Central memory CD8-positive, alpha-beta T cell (primary cell): ENCODE results near the gene LPP.

Experiments used
- ATAC-seq: fragments of 150-1000 bp; cut with Tn5 transposase; replicated peaks from 2 replicates; pipeline ENCODE4 v1.10.0; 2022; ENCODE audit warnings: mild to moderate bottlenecking, moderate FRiP score, moderate number of reproducible peaks; ENCODE audit not compliant: poor library complexity, severe bottlenecking; ENCODE audit errors: extremely low read depth
- DNase-seq, 2 donors: peaks; one replicate each; pipeline ENCODE4 v3.0.0; 2021; ENCODE audit warnings: low spot score in 2 of 2
- H3K27ac Mint-ChIP-seq: one replicate; pipeline ENCODE4 v1.8.0; 2022; ENCODE audit warnings: low read depth, mild to moderate bottlenecking, moderate library complexity, mixed read lengths
- H3K27me3 Mint-ChIP-seq: one replicate; pipeline ENCODE4 v1.8.0; 2022; ENCODE audit warnings: mixed read lengths
- H3K36me3 Mint-ChIP-seq: one replicate; pipeline ENCODE4 v1.8.0; 2022; ENCODE audit warnings: mild to moderate bottlenecking, moderate library complexity, mixed read lengths; ENCODE audit not compliant: insufficient read depth
- H3K4me1 Mint-ChIP-seq: one replicate; pipeline ENCODE4 v1.8.0; 2022; ENCODE audit warnings: mixed read lengths
- H3K4me3 Mint-ChIP-seq: one replicate; pipeline ENCODE4 v1.8.0; 2022; ENCODE audit warnings: mild to moderate bottlenecking, moderate library complexity, mixed read lengths
- H3K9me3 Mint-ChIP-seq: one replicate; pipeline ENCODE4 v1.8.0; 2022; ENCODE audit warnings: mixed read lengths

The LPP gene

DNA sequence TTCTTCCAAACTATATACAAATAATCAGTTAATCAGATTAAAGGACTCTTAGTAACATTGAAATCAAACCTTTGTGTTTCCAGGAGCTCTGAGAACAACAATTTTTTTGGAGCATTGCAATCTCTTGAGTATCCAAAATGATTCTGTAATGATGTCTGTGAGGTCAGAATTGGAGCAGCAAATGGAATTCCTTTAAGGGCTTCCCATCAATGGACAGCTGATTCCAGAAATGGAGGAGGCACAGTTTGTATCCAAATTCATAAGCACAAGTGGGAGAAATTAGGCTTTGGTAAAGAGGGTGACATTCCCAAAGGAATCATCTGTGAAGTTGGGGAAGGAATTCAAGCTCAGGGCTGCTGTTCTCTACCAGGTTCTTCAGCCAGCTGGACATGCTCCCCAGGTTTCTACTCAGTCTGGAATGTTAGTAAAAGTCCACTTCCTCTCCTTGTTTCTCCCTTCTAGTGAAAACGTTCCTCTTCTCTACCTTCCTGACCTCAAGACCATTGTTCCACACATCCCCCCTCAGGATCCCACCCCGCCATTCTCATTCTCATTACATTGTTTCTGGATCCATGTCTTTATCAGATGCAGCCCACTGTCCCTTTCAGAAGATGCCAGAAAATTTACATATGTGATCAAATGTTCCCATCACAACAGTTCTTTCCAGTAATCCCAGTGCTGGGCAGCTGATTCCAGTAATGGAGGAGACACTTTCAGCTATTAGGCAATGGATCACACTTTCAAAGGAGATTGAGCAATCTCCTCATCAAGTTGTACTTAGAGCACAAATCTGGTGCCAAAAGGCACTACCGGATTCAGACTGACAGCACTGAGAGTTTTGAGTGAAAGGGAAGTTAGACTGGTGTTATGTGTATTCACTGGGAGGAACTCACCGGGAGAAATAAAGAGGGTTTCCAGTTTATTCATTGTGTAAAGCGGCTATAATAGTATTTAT lies 626.5 kb downstream of the LPP start:
- H3K4me3 Mint-ChIP-seq: no peak overlapping the region
- no peaks in the 10 kb centered on the region for H3K9me3 Mint-ChIP-seq
- ATAC-seq: no peak
- H3K4me1 Mint-ChIP-seq: peaks cover 8% of the 10 kb centered on the region
- DNase-seq: no peak
- H3K36me3 Mint-ChIP-seq: peaks cover 3% of the 10 kb centered on the region
- no peaks in the 10 kb centered on the region for H3K27me3 Mint-ChIP-seq
- no peak overlapping the region for H3K27ac Mint-ChIP-seq

DNA sequence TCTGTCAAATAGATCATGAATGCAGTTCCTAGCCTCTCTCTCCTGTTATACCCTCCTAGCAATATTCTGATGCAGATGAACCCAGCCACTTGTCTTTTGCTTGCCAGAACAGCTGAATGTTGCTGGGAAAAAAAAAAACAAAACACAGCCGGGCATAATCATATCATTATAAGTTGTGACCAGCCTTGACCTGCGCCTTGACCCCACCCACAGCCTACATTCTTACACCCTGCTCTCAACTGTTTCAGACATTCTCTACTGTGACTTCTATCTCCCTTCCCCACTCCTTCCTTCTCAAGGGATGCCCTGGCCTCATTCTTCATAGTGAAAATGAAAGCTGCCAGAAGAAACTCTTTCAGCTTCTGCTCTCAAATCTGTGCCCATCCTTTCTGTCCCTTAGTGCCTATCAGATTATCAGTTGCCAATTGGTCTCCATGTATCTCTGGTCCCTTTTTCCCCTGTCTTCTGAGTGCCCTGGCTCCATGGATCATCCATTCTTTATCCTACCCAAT lies 628.7 kb downstream of the LPP start:
- no peak overlapping the region for H3K4me3 Mint-ChIP-seq
- no peak for ATAC-seq
- H3K27ac Mint-ChIP-seq: no peak overlapping the region

GRCh38 chr3:188786424-188786823 lies 632.5 kb downstream of the LPP start:
- Mint-ChIP-seq H3K27me3 (no peaks in the 10 kb centered on the region), H3K4me3 (no peak overlapping the region), H3K36me3 (no peaks in the 10 kb centered on the region), H3K4me1 (no peaks in the 10 kb centered on the region), H3K27ac (no peak overlapping the region), H3K9me3 (no peaks in the 10 kb centered on the region)
- ATAC-seq: no peak
- no peak for DNase-seq

More for the DNA sequence above, 628.7 kb downstream of the LPP start:
- no peaks in the 10 kb centered on the region for H3K27me3 Mint-ChIP-seq
- peaks cover 8% of the 10 kb centered on the region for H3K4me1 Mint-ChIP-seq
- no peaks in the 10 kb centered on the region for H3K9me3 Mint-ChIP-seq
- H3K36me3 Mint-ChIP-seq: peaks cover 3% of the 10 kb centered on the region
- DNase-seq: no peak

DNA sequence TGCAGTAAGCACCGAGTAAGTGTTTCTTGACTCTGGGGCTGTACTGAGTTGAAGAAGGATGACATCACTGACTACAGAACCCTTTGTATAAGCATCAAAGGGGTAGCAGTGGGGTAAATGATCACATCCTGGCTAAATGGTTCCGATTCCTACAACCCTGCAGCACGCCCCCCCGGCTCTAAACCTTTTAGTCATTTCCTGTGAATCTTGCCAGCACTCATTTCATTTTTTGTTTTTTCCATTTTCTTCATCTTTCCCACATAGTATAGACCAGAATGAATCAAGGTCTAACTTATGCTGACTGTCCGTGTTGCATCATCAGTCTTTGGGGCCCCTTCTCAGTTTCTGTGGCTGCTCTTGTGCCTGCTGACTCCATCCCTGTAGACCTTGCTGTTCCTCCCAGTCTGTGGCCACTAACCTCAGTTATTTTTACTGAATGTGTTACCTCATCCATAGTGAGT lies 634.7 kb downstream of the LPP start:
- ATAC-seq (peak; percentile 94), DNase-seq (no peak)
- Mint-ChIP-seq H3K9me3 (no peaks in the 10 kb centered on the region), H3K4me3 (no peak overlapping the region), H3K4me1 (no peaks in the 10 kb centered on the region), H3K36me3 (peaks cover 5% of the 10 kb centered on the region), H3K27ac (no peak overlapping the region), H3K27me3 (no peaks in the 10 kb centered on the region)

GRCh38 chr3:188789251-188789650 lies 635.3 kb downstream of the LPP start:
- no peaks in the 10 kb centered on the region for H3K9me3 Mint-ChIP-seq
- H3K27ac Mint-ChIP-seq: no peak overlapping the region
- H3K36me3 Mint-ChIP-seq: peaks cover 5% of the 10 kb centered on the region
- no peak overlapping the region for H3K4me3 Mint-ChIP-seq
- no peak for DNase-seq
- ATAC-seq: no peak
- H3K4me1 Mint-ChIP-seq: no peaks in the 10 kb centered on the region
- no peaks in the 10 kb centered on the region for H3K27me3 Mint-ChIP-seq

DNA sequence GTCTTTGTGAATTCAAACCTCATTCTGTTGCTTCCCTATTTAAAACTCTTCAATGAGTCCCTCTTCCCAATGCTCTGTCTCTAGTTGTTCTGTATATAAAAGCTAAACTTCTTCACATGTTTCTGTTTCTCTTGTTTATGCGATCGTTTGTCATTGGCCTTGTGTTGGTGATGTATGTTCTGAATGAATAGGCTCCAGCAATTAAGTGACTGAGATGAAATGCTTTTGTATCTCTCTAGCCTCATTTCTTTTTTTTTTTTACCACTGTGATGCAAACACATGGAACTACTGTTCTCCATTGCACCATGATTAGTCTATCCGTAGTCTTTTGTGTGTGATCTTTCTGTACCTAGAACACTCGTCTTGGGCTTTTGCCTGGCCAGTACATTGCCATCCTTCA lies 637.4 kb downstream of the LPP start:
- ATAC-seq (no peak), DNase-seq (no peak)
- H3K36me3 Mint-ChIP-seq: peaks cover 5% of the 10 kb centered on the region
- no peak overlapping the region for H3K27ac Mint-ChIP-seq
- H3K27me3 Mint-ChIP-seq: no peaks in the 10 kb centered on the region
- no peaks in the 10 kb centered on the region for H3K4me1 Mint-ChIP-seq
- no peak overlapping the region for H3K4me3 Mint-ChIP-seq
- no peaks in the 10 kb centered on the region for H3K9me3 Mint-ChIP-seq

DNA sequence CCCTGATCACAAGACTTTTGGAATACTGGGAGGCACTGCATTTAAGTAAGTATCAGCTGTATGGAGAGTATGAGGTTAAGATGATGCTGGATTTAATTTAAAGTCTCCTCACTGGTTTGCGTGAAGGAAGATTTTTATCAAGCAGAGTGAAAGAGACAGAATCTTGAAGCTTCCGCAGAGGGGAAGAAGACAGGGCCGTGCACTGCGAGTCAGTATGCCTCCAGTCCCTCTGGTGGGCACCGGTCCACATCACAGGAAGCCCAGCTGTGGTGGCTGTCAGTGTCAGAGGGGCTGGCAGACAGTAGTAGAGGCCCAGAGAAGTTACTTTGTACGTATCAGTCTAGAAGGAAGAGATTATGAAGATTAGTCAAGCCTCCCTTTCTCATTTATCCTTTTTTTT lies 638.8 kb downstream of the LPP start:
- no peaks in the 10 kb centered on the region for H3K27me3 Mint-ChIP-seq
- H3K9me3 Mint-ChIP-seq: no peaks in the 10 kb centered on the region
- no peak overlapping the region for H3K4me3 Mint-ChIP-seq
- DNase-seq: no peak
- H3K27ac Mint-ChIP-seq: peak overlapping the region; percentile 14
- peaks cover 5% of the 10 kb centered on the region for H3K36me3 Mint-ChIP-seq
- no peak for ATAC-seq
- H3K4me1 Mint-ChIP-seq: no peaks in the 10 kb centered on the region

GRCh38 chr3:188796122-188796631 lies 642.2 kb downstream of the LPP start:
- H3K9me3 Mint-ChIP-seq: no peaks in the 10 kb centered on the region
- ATAC-seq (no peak), DNase-seq (no peak)
- no peak overlapping the region for H3K27ac Mint-ChIP-seq
- peaks cover 5% of the 10 kb centered on the region for H3K36me3 Mint-ChIP-seq
- H3K4me1 Mint-ChIP-seq: no peaks in the 10 kb centered on the region
- H3K4me3 Mint-ChIP-seq: no peak overlapping the region
- H3K27me3 Mint-ChIP-seq: no peaks in the 10 kb centered on the region

DNA sequence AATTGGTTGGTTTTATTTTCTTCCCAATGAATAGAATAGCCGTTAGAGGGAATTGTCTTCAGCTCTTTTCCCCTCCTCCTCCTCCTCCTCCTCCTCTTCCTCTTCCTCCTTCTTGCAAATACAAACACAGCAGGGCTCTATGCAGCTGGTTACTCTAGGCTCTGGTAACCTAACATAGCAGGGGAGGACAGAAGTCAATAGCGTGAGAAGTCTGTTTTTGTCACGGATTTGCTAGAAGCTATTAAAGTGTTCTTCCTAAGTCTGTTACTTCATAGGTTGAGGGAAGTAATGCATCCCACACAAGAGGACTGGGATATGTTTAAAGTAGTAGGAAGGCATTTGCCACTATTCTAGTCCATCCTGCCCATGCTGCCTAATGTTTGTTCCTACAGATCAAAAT lies 643.1 kb downstream of the LPP start:
- no peak overlapping the region for H3K27ac Mint-ChIP-seq
- no peak for DNase-seq
- ATAC-seq: no peak
- H3K9me3 Mint-ChIP-seq: no peaks in the 10 kb centered on the region
- no peaks in the 10 kb centered on the region for H3K4me1 Mint-ChIP-seq
- no peaks in the 10 kb centered on the region for H3K27me3 Mint-ChIP-seq
- H3K4me3 Mint-ChIP-seq: no peak overlapping the region
- peaks cover 5% of the 10 kb centered on the region for H3K36me3 Mint-ChIP-seq

GRCh38 chr3:188798556-188799145 lies 644.7 kb downstream of the LPP start:
- DNase-seq (no peak), ATAC-seq (no peak)
- no peaks in the 10 kb centered on the region for H3K4me1 Mint-ChIP-seq
- no peaks in the 10 kb centered on the region for H3K27me3 Mint-ChIP-seq
- no peak overlapping the region for H3K27ac Mint-ChIP-seq
- H3K4me3 Mint-ChIP-seq: no peak overlapping the region
- no peaks in the 10 kb centered on the region for H3K9me3 Mint-ChIP-seq
- peaks cover 2% of the 10 kb centered on the region for H3K36me3 Mint-ChIP-seq

- no peak for DNase-seq
- no peaks in the 10 kb centered on the region for H3K9me3 Mint-ChIP-seq
- no peak overlapping the region for H3K4me3 Mint-ChIP-seq
- no peak overlapping the region for H3K27ac Mint-ChIP-seq
- H3K27me3 Mint-ChIP-seq: no peaks in the 10 kb centered on the region
- H3K4me1 Mint-ChIP-seq: no peaks in the 10 kb centered on the region
- H3K36me3 Mint-ChIP-seq: peaks cover 2% of the 10 kb centered on the region
- no peak for ATAC-seq
Measured at GRCh38 chr3:188801393-188801792, 647.4 kb downstream of the LPP start.

GRCh38 chr3:188802645-188803044 lies 648.7 kb downstream of the LPP start:
- Mint-ChIP-seq H3K36me3 (peaks cover 2% of the 10 kb centered on the region), H3K27ac (no peak overlapping the region), H3K4me1 (no peaks in the 10 kb centered on the region), H3K27me3 (no peaks in the 10 kb centered on the region), H3K4me3 (no peak overlapping the region), H3K9me3 (peaks cover 10% of the 10 kb centered on the region)
- ATAC-seq: no peak
- no peak for DNase-seq

- Mint-ChIP-seq H3K4me3 (no peak overlapping the region), H3K27ac (no peak overlapping the region)
- DNase-seq: no peak
Measured at GRCh38 chr3:188807006-188807405, 653.0 kb downstream of the LPP start.

More at GRCh38 chr3:188807006-188807405, 653.0 kb downstream of the LPP start:
- peaks cover 10% of the 10 kb centered on the region for H3K4me1 Mint-ChIP-seq
- H3K9me3 Mint-ChIP-seq: peaks cover 11% of the 10 kb centered on the region
- no peaks in the 10 kb centered on the region for H3K27me3 Mint-ChIP-seq
- ATAC-seq: no peak
- H3K36me3 Mint-ChIP-seq: peaks cover 6% of the 10 kb centered on the region
